ENCODE data around the gene CSTB. TPM values are rescaled to one million over a fixed set of nuclear protein-coding genes. Genes with fewer than 3 reads are reported as not detected.

Gene CSTB
- total and polyA plus RNA-seq, 2 donors (not counting 1 experiment from before 2014, with no cell fraction given) = 14.0 to 28.3 TPM

- no peak overlapping the region for H3K4me2 ChIP-seq (replicated peaks; ENCODE audit: low read depth, low read length, poor library complexity, severe bottlenecking)
- peaks cover 0 to 3% of the 10 kb centered on the region in 2 experiments for H3K36me3 ChIP-seq (replicated peaks in 1 of 2; ENCODE audit: control extremely low read depth in 1 of 2, control insufficient read depth in 1 of 2, extremely low read depth in 1 of 2, insufficient read depth in 2 of 2, low read length in 1 of 2)
- H3K27ac ChIP-seq (ENCODE audit: low read length in 2 of 2) = no peak overlapping the region
- intact Hi-C loops (cut with micrococcal nuclease) = loop anchor here (10.0 kb wide), 1 partner anchor 56 kb away; the partner anchor contains the start of gene AGPAT3
- no peak overlapping the region for H3K27ac Mint-ChIP-seq
- H3K9ac ChIP-seq (ENCODE audit: low read length) = no peak overlapping the region
- H3K27me3 ChIP-seq (replicated peaks in 1 of 4; ENCODE audit: control extremely low read depth in 1 of 4, control insufficient read depth in 3 of 4, insufficient read depth in 4 of 4, low read length in 3 of 4) = peaks cover 0 to 22% (median 5%) of the 10 kb centered on the region in 4 experiments
- DNase-seq = no peak
- ChIA-PET POLR2A (no interaction called here), CTCF (interaction anchor here (1.0 to 3.8 kb wide), 3 partner anchors 129 to 168 kb away, joined by 3 to 46 read pairs (median 4); no protein-coding TSS in a partner anchor)
- peaks cover 27% of the 10 kb centered on the region for H3K79me2 ChIP-seq (ENCODE audit: control insufficient read depth, insufficient read depth, low read length)
- H3K4me1 Mint-ChIP-seq = peaks cover 30% of the 10 kb centered on the region
- H3K4me3 Mint-ChIP-seq = no peak overlapping the region
- peaks cover 0 to 6% (median 0%) of the 10 kb centered on the region in 3 donors for H3K9me3 ChIP-seq (ENCODE audit: control extremely low read depth in 1 of 3, control insufficient read depth in 2 of 3, insufficient read depth in 1 of 3, low read length in 2 of 3)
- H3K27me3 Mint-ChIP-seq = peaks cover 7% of the 10 kb centered on the region
- no peak for TF ChIP-seq EZH2 (IDR thresholded peaks at IDR 0.05; ENCODE audit: borderline replicate concordance, insufficient read depth, low read depth, low read length, poor library complexity, severe bottlenecking)
- TF ChIP-seq CTCF (IDR thresholded peaks at IDR 0.05) = no peak
- WGBS (ENCODE audit: insufficient coverage) = 89% methylated on average over 21 of the region's 22 CpGs
- no peak overlapping the region for H2AFZ ChIP-seq (ENCODE audit: insufficient read depth, low read depth, low read length, poor library complexity, severe bottlenecking)
- no peak overlapping the region for H3K4me3 ChIP-seq (ENCODE audit: control extremely low read depth in 1 of 5, extremely low read depth in 1 of 5, insufficient read depth in 1 of 5, low read depth in 2 of 5, low read length in 4 of 5)
- H3K4me1 ChIP-seq (ENCODE audit: control insufficient read depth in 2 of 2, insufficient read depth in 2 of 2, low read length in 2 of 2) = peaks cover 33 to 51% of the 10 kb centered on the region in 2 donors
- peaks cover 59% of the 10 kb centered on the region for H4K20me1 ChIP-seq (ENCODE audit: control insufficient read depth, insufficient read depth, low read length, poor library complexity, severe bottlenecking)
- ATAC-seq (ENCODE audit: low read depth) = no peak
- no peaks in the 10 kb centered on the region for H3K9me3 Mint-ChIP-seq (ENCODE audit: insufficient read depth)
These were observed 32.7 kb upstream of the CSTB start for GRCh38 chr21:43808832-43809251.

GRCh38 chr21:43808367-43808766 lies 32.3 kb upstream of the CSTB start:
- no peak for ATAC-seq (ENCODE audit: low read depth)
- Histone ChIP-seq H3K9me3 (ENCODE audit: control extremely low read depth in 1 of 3, control insufficient read depth in 2 of 3, insufficient read depth in 1 of 3, low read length in 2 of 3) (peaks cover 0 to 6% (median 0%) of the 10 kb centered on the region in 3 donors), H2AFZ (ENCODE audit: insufficient read depth, low read depth, low read length, poor library complexity, severe bottlenecking) (no peak overlapping the region), H3K4me1 (ENCODE audit: control insufficient read depth in 2 of 2, insufficient read depth in 2 of 2, low read length in 2 of 2) (peaks cover 33 to 51% of the 10 kb centered on the region in 2 donors), H3K4me2 (replicated peaks; ENCODE audit: low read depth, low read length, poor library complexity, severe bottlenecking) (no peak overlapping the region), H3K4me3 (ENCODE audit: control extremely low read depth in 1 of 5, extremely low read depth in 1 of 5, insufficient read depth in 1 of 5, low read depth in 2 of 5, low read length in 4 of 5) (no peak overlapping the region), H4K20me1 (ENCODE audit: control insufficient read depth, insufficient read depth, low read length, poor library complexity, severe bottlenecking) (peaks cover 59% of the 10 kb centered on the region), H3K36me3 (replicated peaks in 1 of 2; ENCODE audit: control extremely low read depth in 1 of 2, control insufficient read depth in 1 of 2, extremely low read depth in 1 of 2, insufficient read depth in 2 of 2, low read length in 1 of 2) (peaks cover 0 to 8% of the 10 kb centered on the region in 2 experiments), H3K27me3 (replicated peaks in 1 of 4; ENCODE audit: control extremely low read depth in 1 of 4, control insufficient read depth in 3 of 4, insufficient read depth in 4 of 4, low read length in 3 of 4) (peaks cover 0 to 22% (median 5%) of the 10 kb centered on the region in 4 experiments), H3K27ac (ENCODE audit: low read length in 2 of 2) (no peak overlapping the region), H3K9ac (ENCODE audit: low read length) (no peak overlapping the region), H3K79me2 (ENCODE audit: control insufficient read depth, insufficient read depth, low read length) (peaks cover 27% of the 10 kb centered on the region)
- intact Hi-C loops (cut with micrococcal nuclease) = loop anchor here (10.0 kb wide), 1 partner anchor 56 kb away; the partner anchor contains the start of gene AGPAT3
- peaks cover 7% of the 10 kb centered on the region for H3K27me3 Mint-ChIP-seq
- TF ChIP-seq CTCF (IDR thresholded peaks at IDR 0.05) = no peak
- TF ChIP-seq EZH2 (IDR thresholded peaks at IDR 0.05; ENCODE audit: borderline replicate concordance, insufficient read depth, low read depth, low read length, poor library complexity, severe bottlenecking) = no peak
- no peak overlapping the region for H3K4me3 Mint-ChIP-seq
- ChIA-PET POLR2A (no interaction called here), CTCF (interaction anchor here (1.0 to 3.8 kb wide), 3 partner anchors 129 to 168 kb away, joined by 3 to 46 read pairs (median 4); no protein-coding TSS in a partner anchor)
- DNase-seq = no peak
- H3K9me3 Mint-ChIP-seq (ENCODE audit: insufficient read depth) = no peaks in the 10 kb centered on the region
- peaks cover 30% of the 10 kb centered on the region for H3K4me1 Mint-ChIP-seq
- WGBS (ENCODE audit: insufficient coverage) = 93% methylated on average over 18 of the region's 18 CpGs
- no peak overlapping the region for H3K27ac Mint-ChIP-seq

Data from B cell (primary cell).